Kasumi-1 (cell line): ENCODE measurements around the gene MAN2A2.
"Not testable (repeated sequence)": the region's sequence is repeated elsewhere in the genome, so short reads cannot be mapped to it uniquely, and the experiment has no call there.

Experiments
- DNase-seq, 2 experiments: peaks; one replicate each; lab custom pipeline; 2025; lab: John Stamatoyannopoulos, UW

MAN2A2 gene

GRCh38 chr15:90871139-90871715 lies 31.9 kb upstream of the MAN2A2 start:
- DNase-seq, result no peak

GRCh38 chr15:90871716-90872485 lies 31.2 kb upstream of the MAN2A2 start:
- DNase-seq, result no peak

- peak in 1 of 2 experiments; percentile 23 for DNase-seq
Observed at GRCh38 chr15:90872486-90873184, 30.5 kb upstream of the MAN2A2 start.

- DNase-seq, result no peak
Observed at GRCh38 chr15:90873488-90873997, 29.6 kb upstream of the MAN2A2 start.

- peak; percentile 38 to 43 for DNase-seq
Observed at GRCh38 chr15:90873998-90874605, 29.0 kb upstream of the MAN2A2 start.

GRCh38 chr15:90874986-90875385 lies 28.1 kb upstream of the MAN2A2 start:
- not testable (repeated sequence) for DNase-seq

- no peak for DNase-seq
Observed at GRCh38 chr15:90875549-90875981, 27.5 kb upstream of the MAN2A2 start.

GRCh38 chr15:90876046-90876445 lies 27.1 kb upstream of the MAN2A2 start:
- no peak for DNase-seq

- no peak for DNase-seq
Observed at GRCh38 chr15:90876512-90877170, 26.5 kb upstream of the MAN2A2 start.

GRCh38 chr15:90877315-90877714 lies 25.8 kb upstream of the MAN2A2 start:
- no peak for DNase-seq

GRCh38 chr15:90877996-90878395 lies 25.1 kb upstream of the MAN2A2 start:
- DNase-seq, result no peak

GRCh38 chr15:90878660-90879059 lies 24.4 kb upstream of the MAN2A2 start:
- DNase-seq, result no peak

GRCh38 chr15:90879730-90880366 lies 23.3 kb upstream of the MAN2A2 start:
- DNase-seq, result no peak

GRCh38 chr15:90880381-90881145 lies 22.5 kb upstream of the MAN2A2 start:
- no peak for DNase-seq

GRCh38 chr15:90881181-90881977 lies 21.7 kb upstream of the MAN2A2 start:
- no peak for DNase-seq

- no peak for DNase-seq
Observed at GRCh38 chr15:90881978-90882721, 21.0 kb upstream of the MAN2A2 start.

GRCh38 chr15:90882781-90883525 lies 20.1 kb upstream of the MAN2A2 start:
- DNase-seq, result no peak

- DNase-seq, result no peak
Observed at GRCh38 chr15:90883526-90883975, 19.6 kb upstream of the MAN2A2 start.
